Esophagus (tissue), 2 donors: ENCODE results near the gene CYP27C1. TPM values are rescaled to one million over a fixed set of nuclear protein-coding genes. Genes with fewer than 3 reads are reported as not detected.
A peak's percentile ranks its signal among the peaks of the same experiment; 100 is the strongest.
"Not testable (repeated sequence)": the region's sequence is repeated elsewhere in the genome, so short reads cannot be mapped to it uniquely, and the experiment has no call there.

Experiments
- H3K27ac ChIP-seq, 2 donors: one replicate each; pipeline ENCODE4 v1.5.1; 2013; ENCODE audit warnings: low read depth in 2 of 2, mild to moderate bottlenecking in 2 of 2, inconsistent platforms in 1 of 2, low read length in 1 of 2, moderate library complexity in 1 of 2
- H3K27me3 ChIP-seq, 2 donors: one replicate each; pipeline ENCODE4 v1.6.1; 2013; ENCODE audit warnings: low read length in 2 of 2, control low read depth in 1 of 2, mild to moderate bottlenecking in 1 of 2; ENCODE audit not compliant: insufficient read depth in 2 of 2, control insufficient read depth in 1 of 2
- H3K36me3 ChIP-seq, 2 donors: one replicate each; pipeline ENCODE4 v1.6.1; 2013; ENCODE audit warnings: low read length in 1 of 2; ENCODE audit not compliant: control insufficient read depth in 2 of 2, insufficient read depth in 2 of 2
- H3K4me1 ChIP-seq, 2 donors: one replicate each; pipeline ENCODE4 v1.6.1; 2013; ENCODE audit warnings: low read length in 1 of 2; ENCODE audit not compliant: control insufficient read depth in 2 of 2, insufficient read depth in 2 of 2
- H3K4me3 ChIP-seq, 2 donors: one replicate each; pipeline ENCODE4 v1.5.1; 2013; ENCODE audit warnings: low read length in 2 of 2, mild to moderate bottlenecking in 2 of 2, low read depth in 1 of 2, moderate library complexity in 1 of 2
- H3K9me3 ChIP-seq, 2 donors: one replicate each; pipeline ENCODE4 v1.6.1; 2013; ENCODE audit warnings: mild to moderate bottlenecking in 2 of 2, low read depth in 1 of 2, low read length in 1 of 2, moderate library complexity in 1 of 2; ENCODE audit not compliant: control insufficient read depth in 2 of 2, insufficient read depth in 1 of 2
- WGBS, 2 donors: extraction: QIAGEN DNeasy Blood & Tissue Kit; methylation state at CpG; one replicate each; pipeline ENCODE4 v1.1.7; 2013; 5-methylcytosine and 5-hydroxymethylcytosine counted together
- polyA plus RNA-seq, 2 donors: library from polyadenylated mRNA; stranded (reverse); fragments of 200-250 nt; gene quantifications; one replicate each; pipeline ENCODE4 v1.2.3, GENCODE V29; 2013
- donor health status: healthy with polysubstance abuse.
- donor health status: Bipolar disorder and iron deficiency.

CYP27C1 gene
- polyA plus RNA-seq, 2 donors: 0.80 to 1.4 TPM

GRCh38 chr2:127226132-127226519 lies 6.0 kb upstream of the CYP27C1 start:
- H3K36me3 ChIP-seq: no peaks in the 10 kb centered on the region
- H3K4me3 ChIP-seq: no peak overlapping the region
- H3K9me3 ChIP-seq: peaks cover 0 to 2% of the 10 kb centered on the region in 2 donors
- H3K27ac ChIP-seq: no peak overlapping the region
- peaks cover 2 to 10% of the 10 kb centered on the region in 2 donors for H3K4me1 ChIP-seq
- 58 to 62% methylated on average over 9 of the region's 9 CpGs for WGBS, 2 donors
- H3K27me3 ChIP-seq: no peaks in the 10 kb centered on the region

GRCh38 chr2:127225186-127225960 lies 5.3 kb upstream of the CYP27C1 start:
- Histone ChIP-seq H3K27ac (no peak overlapping the region), H3K4me3 (no peak overlapping the region), H3K9me3 (peaks cover 0 to 2% of the 10 kb centered on the region in 2 donors), H3K27me3 (no peaks in the 10 kb centered on the region), H3K4me1 (peaks cover 2 to 10% of the 10 kb centered on the region in 2 donors), H3K36me3 (no peaks in the 10 kb centered on the region)
- WGBS, 2 donors: 54 to 57% methylated on average over 12 of the region's 12 CpGs

- H3K4me3 ChIP-seq, H3K36me3 ChIP-seq, H3K4me1 ChIP-seq, H3K9me3 ChIP-seq, H3K27ac ChIP-seq, H3K27me3 ChIP-seq: not testable (repeated sequence)
- 67 to 79% methylated on average over 5 of the region's 5 CpGs for WGBS, 2 donors
These were observed 4.0 kb upstream of the CYP27C1 start for GRCh38 chr2:127224135-127224534.

- Histone ChIP-seq H3K27ac (no peak overlapping the region), H3K9me3 (no peaks in the 10 kb centered on the region), H3K4me3 (no peak overlapping the region), H3K36me3 (no peaks in the 10 kb centered on the region), H3K4me1 (peaks cover 0 to 4% of the 10 kb centered on the region in 2 donors), H3K27me3 (peaks cover 0 to 4% of the 10 kb centered on the region in 2 donors)
- WGBS, 2 donors: 48 to 70% methylated on average over 31 of the region's 31 CpGs
These were observed 849 bp upstream of the CYP27C1 start for GRCh38 chr2:127220768-127221527.

GRCh38 chr2:127219171-127220070 lies 678 bp downstream of the CYP27C1 start:
- Histone ChIP-seq H3K27me3 (peaks cover 0 to 4% of the 10 kb centered on the region in 2 donors), H3K4me3 (peak overlapping the region; percentile 65 to 74), H3K9me3 (no peaks in the 10 kb centered on the region), H3K4me1 (peaks cover 0 to 4% of the 10 kb centered on the region in 2 donors), H3K27ac (peak overlapping the region in 1 of 2 donors; percentile 86), H3K36me3 (no peaks in the 10 kb centered on the region)
- WGBS, 2 donors: 2% methylated on average over 61 to 71 of the region's 71 CpGs

- WGBS, 2 donors: 2 to 3% methylated on average over 34 to 35 of the region's 35 CpGs
- Histone ChIP-seq H3K27ac (peak overlapping the region; percentile 34 to 86), H3K4me3 (peak overlapping the region; percentile 65 to 74)
These were observed 1.3 kb downstream of the CYP27C1 start for GRCh38 chr2:127218812-127219170.

GRCh38 chr2:127217470-127218325 lies 2.4 kb downstream of the CYP27C1 start:
- peak overlapping the region; percentile 86 to 91 for H3K27ac ChIP-seq
- peaks cover 0 to 4% of the 10 kb centered on the region in 2 donors for H3K27me3 ChIP-seq
- peaks cover 0 to 4% of the 10 kb centered on the region in 2 donors for H3K4me1 ChIP-seq
- H3K36me3 ChIP-seq: no peaks in the 10 kb centered on the region
- no peaks in the 10 kb centered on the region for H3K9me3 ChIP-seq
- H3K4me3 ChIP-seq: peak overlapping the region; percentile 7 to 74
- WGBS, 2 donors: 52 to 53% methylated on average over 14 of the region's 14 CpGs

More at GRCh38 chr2:127218812-127219170, 1.3 kb downstream of the CYP27C1 start:
- Histone ChIP-seq H3K9me3 (no peaks in the 10 kb centered on the region), H3K27me3 (peaks cover 0 to 4% of the 10 kb centered on the region in 2 donors), H3K4me1 (peaks cover 0 to 4% of the 10 kb centered on the region in 2 donors), H3K36me3 (no peaks in the 10 kb centered on the region)

GRCh38 chr2:127216593-127216992 lies 3.5 kb downstream of the CYP27C1 start:
- WGBS, 2 donors: 89 to 94% methylated on average over 1 of the region's 1 CpG
- Histone ChIP-seq H3K36me3 (no peaks in the 10 kb centered on the region), H3K4me1 (peaks cover 0 to 4% of the 10 kb centered on the region in 2 donors), H3K27me3 (peaks cover 0 to 4% of the 10 kb centered on the region in 2 donors), H3K9me3 (no peaks in the 10 kb centered on the region), H3K4me3 (no peak overlapping the region), H3K27ac (peak overlapping the region in 1 of 2 donors; percentile 86)
